Stimulated activated CD4-positive, alpha-beta T cell treated with anti-CD3 and anti-CD28 coated beads, Interleukin-1b, Interleukin-23, amount 100 ng/mL, for 1 hour (primary cell): ENCODE data around the gene RCOR1.
"Not testable (repeated sequence)": the region's sequence is repeated elsewhere in the genome, so short reads cannot be mapped to it uniquely, and the experiment has no call there.

Experiments used
- DNase-seq, 2 donors: peaks; one replicate each; pipeline ENCODE4 v3.0.0-alpha.2; 2020; ENCODE audit warnings: low read depth in 2 of 2

The RCOR1 gene

DNA sequence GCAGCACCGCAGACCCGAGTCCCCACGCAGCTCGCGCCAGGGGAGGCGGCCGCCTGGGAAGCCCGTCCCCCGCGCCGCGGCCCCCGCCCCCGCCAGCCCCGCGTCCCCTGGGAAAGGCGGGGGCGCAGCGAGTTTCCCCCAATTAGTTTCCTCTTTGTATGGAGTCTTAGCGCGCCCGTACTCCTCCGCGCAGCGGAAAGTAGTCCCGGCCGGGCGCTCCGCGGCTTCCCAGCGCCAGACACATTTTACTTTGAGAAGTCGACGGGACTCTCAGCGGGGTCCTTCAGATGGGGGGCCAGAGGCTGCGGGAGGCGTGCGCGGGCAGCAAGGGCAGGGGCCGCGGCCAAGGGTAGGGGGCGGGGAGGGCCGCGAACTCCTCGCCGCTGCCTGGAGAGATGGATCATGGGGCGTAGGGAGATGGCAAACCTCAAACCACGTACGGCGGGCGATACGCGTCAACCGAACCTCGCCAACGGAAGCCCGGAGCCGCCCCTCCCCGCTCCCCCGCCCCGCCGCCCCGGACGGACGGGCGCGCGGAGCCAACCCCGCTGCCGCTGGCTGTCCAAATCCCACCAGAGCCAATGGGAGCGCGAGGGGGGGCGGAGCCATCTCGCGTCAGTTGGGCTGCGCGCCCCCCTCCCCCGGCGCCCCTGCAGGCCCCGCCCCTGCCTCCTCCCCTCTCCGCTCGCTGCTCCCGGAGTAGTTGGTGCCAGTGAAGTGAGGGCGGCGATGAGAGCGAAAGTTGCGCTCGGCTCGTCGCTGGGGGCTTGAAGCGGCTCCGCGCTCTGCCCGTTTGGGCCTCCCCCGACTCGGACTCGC, at the start of gene RCOR1:
Gene RCOR1, plus strand, starts transcription at position 706 of the 819 bp plus-strand sequence. CDS start 238 bp downstream, outside the sequence.
- DNase-seq = peak; percentile 96 to 97

DNA sequence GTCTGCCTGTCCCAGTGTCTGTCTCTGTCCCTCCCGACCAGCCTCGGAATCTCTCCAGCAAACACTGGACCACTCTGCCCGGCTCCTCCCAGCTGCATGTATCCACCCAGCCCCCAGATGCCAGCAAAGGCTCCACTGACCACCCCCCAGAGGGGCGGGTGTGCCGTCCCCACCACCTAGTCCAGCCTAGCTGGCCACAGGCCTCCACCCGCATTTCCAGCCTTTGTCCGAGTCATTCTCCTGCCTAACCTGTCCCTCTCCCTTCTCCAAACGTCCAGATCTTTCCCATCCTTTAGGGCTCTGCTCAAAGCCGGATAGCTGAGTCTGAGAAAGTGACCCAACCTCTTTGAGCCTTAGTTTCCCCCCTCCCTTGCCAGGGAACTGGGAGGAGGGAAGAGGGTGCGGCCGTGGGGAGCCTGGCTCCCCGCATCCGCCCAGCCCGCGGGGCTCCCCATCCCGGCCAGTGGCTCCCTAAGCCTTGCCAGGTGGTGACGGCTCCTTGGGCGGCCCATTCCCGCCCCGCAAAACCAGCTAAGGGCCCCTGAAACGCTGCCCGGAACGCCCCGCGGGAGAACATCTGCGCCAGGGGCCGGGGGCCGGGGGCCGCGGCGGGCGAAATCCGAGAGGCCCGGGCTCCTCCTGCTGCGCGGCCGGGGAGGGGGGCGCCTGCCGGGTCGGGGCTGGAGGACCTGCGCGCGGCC, 48.3 kb upstream of the RCOR1 start:
- no peak for DNase-seq

DNA sequence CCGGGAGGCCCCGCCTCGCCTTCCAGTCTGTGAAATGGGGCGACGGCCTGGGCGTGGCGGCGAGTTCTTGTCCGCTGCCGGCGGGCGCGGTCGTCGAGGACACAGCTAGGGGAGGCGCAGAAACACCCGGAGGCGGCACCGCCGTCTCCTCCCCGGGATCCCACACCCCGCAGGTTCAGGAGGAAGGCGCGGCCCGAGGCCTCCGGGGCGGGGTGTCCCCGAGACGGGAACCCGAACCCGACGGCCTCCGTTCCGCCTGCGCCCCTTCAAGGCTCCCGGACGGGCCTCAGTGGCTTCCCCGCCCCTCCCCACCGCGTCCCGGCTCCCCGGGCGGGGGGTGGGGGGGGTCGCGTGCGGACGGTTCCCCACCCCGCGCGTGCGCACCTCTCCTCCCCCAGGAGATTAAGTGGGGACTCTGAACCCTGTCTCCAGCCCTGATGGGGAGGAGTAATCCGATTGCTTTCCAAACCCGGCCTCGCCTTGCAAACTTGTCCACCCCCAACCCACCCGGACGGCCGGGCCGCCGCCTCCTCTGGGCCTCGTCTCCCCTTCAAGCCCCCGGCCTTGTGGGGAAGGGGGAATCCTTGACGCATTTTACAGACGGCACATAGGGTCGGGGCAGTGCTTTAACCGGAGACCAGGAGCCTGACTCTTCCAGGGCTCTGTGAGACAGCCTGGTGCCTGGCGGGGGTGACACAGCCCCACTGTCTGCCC, 47.5 kb upstream of the RCOR1 start:
- DNase-seq = no peak

DNA sequence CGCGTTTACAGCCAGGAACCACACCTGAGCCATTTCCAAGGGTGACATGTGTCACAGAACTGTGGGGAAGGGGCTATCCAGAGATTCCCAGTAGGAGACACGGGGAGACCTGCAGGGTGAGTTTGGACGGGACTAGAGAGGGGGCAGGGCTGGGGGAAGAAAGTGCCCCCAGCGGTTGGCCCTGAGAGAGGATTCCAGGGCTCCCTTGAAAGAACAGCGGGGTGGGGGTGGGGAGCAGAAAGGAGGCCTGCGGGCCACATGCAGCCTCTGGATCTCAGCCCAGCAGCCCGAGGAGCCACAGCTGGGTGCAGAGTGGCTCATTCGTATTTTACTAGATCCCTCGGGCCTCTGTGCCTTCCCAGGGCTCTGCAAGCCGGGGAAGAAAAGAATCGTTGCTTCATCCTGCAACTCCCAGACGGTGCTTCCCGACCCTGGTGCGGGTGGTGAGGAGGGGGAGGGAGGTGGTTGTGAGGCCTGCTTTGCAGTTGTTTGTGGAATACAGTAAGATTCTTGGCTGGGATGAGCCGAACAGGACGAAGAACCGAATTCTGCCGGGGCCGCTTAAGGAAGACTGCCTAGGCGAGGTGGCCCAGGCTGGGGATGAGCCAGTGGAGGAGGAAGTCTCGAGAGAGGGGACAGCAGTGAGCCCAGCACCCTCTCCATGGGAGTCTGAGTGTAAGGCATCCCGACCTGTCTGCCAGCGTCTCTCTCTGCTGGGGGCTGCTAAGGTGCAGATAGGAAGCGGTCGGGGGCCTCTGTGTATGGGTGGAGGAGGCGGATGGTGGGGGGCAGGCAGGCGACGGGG, 46.8 kb upstream of the RCOR1 start:
- DNase-seq = no peak

DNA sequence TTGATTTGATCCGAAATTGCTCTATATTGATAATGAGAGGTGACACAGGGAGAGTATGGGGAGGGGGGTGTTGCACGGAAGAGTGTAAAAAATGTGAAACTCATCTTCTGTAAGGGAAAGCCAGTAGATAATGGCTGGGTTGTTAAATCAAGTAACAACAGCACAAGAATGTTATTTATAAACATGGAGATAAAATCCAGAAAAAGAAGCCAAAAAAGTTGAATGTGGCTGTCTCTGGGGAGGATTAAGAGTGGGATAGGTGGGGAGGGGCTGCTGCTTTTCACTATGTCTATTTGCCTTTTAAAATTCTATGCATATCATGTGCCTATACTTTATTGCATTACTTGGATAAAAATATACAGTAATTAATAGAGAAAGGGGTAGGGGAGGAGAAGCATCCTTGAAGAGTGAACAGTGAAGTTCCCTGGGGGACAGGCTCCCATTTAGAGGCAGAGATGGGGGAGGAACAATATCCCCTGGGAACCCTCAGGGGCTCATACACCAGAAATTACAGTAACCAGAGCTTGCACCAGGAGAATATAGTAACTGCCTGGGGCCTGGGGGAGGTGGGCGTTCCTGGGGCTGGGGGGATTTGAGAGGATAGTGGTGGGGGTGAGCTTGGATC, 43.7 kb upstream of the RCOR1 start:
- DNase-seq = no peak

DNA sequence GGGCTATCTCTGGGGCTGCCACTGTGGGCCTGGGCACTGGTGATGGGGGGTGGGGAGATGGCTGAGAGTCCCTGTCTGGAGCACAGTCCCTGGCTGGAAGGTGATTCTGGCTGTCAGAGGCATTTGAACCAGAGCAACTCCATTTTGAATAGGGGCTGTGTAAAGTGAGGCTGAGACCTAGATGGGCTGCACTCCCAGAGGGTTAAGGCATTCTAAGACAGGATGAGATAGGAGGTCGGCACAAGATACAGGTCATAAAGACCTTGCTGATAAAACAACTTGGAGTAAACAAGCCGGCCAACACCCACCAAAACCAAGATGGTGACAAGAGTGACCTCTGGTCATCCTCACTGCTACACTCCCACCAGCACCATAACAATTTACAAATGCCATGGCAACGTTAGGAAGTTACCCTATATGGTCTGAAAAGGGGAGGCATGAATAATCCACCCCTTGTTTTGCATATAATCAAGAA, 41.5 kb upstream of the RCOR1 start:
- DNase-seq = not testable (repeated sequence)

DNA sequence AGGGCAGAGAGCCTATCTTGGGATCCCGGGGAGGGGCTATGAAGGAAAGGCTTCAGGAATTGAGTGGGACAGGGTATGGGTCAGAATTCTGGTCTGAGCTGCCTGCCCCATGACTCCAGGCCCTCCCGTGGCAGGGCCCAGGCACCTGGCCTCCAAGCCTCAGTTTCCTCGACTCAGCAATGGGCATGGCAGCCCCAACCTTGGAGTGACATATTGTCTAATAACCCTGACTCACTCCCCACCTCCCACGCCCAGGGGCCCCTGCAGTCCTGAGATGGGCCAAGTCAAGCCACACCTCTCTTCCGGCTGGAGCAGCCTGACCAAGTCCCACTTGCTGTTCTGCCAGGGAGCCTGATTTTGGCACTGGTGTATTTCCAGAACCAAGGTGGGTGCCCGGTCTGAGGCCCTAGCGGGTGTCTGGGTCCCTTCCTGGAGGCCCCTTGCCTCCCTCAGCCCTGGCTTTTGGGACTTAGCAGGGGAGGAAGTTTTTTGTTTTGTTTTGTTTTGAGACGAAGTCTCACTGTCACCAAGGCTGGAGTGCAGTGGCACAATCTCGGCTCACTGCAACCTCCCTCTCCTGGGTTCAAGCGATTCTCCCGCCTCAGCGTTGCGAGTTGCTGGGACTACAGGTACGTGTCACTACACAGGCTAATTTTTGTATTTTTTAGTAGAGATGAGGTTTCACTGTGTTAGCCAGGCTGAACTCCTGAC, 40.3 kb upstream of the RCOR1 start:
- DNase-seq = no peak

DNA sequence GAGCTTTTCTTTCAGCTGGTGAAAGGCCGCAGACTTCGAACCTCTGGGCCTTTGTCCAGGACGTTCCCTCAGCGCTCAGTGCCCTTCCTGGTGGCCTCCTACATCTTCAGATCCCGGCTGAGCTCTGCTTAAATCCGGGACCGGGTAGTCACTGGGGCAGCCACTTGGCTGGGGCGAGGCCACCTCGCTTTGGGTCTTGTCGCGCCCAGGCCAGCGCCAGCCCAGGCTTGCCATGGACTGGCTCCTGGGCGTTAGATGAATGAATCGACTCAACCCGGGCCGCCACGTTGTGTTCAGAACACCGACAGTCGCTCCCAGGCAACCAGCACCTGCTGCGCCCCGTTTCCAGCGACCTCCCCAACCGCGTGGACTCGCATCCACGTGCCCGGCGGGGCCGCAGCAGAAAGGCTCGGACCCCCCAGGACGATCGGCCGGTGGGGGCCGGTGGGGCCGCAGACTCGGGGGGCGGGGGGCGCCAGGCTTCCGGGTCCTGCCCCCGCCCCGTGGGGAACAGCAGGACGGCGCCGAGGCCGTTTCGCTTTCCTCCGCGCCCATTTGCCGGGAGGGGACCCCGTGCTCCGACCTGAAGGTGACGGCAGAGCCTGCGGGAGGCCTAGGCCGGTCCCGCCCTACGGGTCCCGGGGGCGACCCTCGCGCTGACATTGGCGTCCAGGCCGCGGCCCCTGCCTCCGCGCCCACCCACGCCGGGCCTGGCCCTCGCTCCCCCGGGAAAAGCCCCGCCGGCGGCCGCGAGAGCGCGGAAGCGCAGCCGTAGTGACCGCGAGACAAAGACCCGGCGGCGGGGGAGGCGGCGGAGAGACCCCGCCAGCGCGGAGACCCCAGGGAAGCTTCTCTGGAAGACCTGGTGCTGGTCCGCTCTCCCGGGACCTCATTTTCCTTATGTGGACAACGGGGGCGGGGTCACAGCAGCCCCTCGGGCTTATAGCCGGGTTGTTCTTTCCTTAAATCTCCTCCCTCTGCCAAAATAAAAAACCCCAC, 37.3 kb upstream of the RCOR1 start:
- DNase-seq = peak in 1 of 2 donors; percentile 29

DNA sequence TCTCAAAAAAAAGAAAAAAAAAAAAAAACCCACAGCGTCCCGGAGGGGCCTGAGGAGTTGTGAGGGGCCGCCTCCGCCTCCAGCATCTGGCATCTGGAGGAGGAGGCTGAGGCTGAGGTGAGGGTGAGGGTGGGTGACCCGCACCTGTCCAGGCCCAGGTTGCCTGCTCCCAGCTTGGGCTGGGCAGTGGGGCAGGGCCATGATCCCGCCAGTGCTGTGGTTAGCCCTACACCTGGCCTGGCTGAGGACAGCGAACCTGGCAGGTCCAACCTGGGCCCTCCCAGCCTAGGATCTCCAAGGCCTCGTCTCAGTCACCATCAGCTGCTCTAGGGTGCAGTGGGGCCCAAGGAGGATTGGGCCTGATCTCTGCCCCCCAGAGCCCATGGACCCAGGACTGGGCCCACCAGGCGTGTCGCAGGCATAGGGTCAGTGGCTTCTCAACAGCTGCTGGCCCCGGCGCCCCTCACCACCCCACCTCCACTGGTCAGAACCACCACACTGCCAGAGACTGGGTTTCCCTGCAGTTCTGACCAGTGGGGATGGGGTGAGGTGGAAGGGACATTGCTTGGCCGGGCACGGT, 36.3 kb upstream of the RCOR1 start:
- no peak for DNase-seq

DNA sequence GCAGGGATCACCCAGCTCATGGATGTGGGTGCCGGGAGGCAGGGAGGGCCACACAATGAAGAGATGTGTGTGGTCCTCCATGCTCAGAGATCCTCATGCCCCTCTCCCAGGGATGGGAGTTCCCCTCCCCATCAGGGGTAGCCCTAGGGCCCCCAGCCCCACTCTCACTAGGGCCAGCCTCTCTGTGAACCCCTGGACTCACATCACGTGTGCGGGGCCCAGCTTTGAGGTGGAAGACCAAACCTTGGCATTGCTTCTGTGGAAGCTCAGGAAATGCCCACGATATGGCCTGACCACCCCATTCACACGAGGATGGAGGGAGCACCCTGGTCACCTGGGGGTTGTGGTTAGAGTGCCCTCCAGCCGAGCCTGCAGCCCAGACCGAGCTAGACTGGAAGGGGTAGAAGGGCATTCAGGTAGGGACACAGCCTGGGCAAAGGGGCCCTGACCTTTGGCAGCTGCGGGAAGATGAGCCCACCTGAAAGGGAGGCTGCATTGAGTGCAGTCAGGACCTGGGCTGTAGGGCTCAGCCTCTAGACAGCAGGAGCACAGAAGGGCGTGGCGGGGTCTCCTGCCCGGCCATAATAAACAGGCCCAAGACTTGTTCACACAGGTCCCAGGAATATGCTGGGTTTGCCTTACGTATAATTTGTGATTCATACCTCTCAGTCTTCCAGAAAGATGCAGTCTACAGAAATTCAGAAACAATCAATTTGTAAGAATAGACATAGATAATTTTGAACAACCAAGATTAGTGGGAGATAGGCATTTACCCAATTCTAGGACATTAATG, 34.8 kb upstream of the RCOR1 start:
- no peak for DNase-seq

DNA sequence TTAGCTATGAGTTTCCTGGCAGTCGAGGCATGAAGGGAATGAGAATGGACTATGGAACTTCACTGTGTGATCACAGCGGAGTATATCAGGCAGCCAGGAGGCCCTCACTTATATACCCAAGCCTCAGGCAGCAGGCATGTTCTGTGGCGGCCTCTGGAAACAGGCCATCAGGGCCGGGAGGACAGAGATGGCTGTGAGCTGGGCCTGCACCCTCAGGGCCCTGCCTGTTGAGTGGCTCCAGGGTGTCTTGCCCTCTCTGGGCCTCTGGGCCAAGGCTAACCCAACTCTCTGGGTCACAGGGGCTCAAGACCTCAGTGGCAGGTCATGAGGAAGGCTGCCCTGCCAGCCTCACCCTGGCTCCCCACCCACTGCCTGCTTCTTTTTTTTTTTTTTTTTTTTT, 33.9 kb upstream of the RCOR1 start:
- DNase-seq = no peak

DNA sequence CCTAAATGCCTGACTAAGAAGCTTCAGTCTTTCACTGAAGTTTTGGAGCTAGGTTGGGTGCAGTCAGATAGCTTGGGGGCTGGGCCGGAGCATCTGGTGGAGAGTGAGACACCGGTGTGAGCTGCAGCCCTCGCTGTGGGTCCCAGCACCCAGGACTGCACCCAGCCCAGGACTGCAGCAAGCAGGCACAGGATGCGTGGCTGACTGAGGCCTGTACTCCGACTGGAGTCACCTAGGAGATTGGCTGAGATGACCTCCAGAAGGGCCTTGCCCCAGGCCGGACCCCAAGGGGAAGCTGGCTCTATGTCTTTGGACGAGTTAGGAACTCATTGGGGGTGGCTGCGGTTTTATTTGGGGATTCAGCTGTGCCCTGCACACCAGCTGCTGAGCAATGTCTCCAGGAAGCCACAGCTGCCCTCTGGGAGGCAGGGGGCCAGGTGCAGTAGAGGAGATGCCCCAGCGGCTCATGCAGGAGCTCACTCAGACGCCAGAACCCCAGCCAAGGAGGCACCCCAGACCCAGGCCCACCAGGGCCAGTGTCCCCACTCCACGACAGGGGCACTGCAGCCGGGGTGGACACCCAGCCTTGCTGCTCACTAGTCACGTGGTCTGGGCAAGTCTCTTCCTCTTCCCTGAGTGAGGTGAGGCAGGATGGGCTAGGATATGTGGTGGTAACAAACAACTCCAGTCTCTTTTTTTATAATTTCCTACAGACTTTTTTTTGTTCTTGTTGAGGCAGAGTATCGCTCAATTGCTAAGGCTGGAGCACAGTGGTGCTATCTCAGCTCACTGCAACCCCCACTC, 31.8 kb upstream of the RCOR1 start:
- no peak for DNase-seq

DNA sequence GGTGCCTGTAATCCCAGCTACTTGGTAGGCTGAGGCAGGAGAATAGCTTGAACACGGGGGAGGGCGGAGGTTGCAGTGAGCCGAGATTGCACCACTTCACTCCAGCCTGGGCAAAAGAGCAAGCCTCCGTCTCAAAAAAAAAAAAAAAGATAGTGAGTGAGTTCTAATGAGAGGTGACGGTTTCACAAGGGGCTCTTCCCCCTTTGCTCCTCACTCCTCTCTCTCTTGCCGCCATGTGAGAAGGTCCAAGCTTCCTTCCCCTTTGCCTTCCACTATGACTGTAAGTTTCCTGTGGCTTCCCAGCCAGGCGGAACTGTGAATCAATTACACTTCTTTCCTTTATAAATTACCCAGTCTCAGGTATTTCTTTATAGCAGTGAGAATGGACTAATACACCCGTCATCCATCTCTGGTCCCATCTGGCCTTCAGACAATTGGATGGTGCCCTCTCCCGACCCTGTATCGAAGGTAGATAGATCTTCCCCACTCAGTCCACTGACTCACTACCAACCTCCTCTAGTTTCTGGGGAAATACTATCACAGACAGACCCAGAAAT, 27.0 kb upstream of the RCOR1 start:
- no peak for DNase-seq

DNA sequence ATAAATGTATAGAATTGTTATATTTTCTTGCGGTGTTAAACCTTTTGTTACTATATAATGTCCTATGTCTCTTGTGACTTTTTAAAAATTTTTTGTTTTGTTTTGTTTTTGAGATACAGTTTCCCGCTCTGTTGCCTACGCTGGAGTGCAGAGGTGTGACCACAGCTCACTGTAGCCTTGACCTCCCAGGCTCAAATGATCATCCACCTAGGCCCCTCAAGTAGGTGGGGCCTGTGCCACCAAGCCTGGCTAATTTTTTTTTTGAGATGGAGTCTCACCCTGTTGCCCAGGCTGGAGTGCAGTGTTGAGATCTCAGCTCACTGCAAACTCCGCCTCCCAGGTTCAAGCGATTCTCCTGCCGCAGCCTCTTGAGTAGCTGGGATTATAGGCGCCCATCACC, 26.5 kb upstream of the RCOR1 start:
- DNase-seq = no peak

DNA sequence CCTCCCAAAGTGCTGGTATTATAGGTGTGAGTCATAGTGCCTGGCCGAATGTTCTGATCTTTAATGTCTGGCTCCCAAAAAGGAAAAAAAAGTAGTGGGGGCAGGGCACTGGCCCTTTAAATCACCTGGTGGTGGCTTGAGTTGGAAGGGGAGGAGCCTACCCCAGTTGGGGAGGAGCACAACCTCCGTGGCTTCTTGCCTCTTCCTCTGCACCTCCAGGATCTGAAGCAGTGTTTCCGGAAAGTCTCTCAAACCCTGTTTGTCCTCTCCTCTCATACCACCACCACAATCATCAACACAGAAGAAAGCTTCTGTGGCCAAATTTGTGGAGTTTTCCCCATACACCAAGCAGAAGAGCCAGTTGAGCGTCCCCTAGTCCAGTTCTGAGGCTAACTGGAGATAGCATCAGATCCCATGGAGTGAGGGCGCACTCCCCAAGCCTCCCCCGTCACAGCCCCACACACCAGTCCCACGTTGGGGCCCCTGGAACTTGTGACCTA, 24.3 kb upstream of the RCOR1 start:
- DNase-seq = no peak

DNA sequence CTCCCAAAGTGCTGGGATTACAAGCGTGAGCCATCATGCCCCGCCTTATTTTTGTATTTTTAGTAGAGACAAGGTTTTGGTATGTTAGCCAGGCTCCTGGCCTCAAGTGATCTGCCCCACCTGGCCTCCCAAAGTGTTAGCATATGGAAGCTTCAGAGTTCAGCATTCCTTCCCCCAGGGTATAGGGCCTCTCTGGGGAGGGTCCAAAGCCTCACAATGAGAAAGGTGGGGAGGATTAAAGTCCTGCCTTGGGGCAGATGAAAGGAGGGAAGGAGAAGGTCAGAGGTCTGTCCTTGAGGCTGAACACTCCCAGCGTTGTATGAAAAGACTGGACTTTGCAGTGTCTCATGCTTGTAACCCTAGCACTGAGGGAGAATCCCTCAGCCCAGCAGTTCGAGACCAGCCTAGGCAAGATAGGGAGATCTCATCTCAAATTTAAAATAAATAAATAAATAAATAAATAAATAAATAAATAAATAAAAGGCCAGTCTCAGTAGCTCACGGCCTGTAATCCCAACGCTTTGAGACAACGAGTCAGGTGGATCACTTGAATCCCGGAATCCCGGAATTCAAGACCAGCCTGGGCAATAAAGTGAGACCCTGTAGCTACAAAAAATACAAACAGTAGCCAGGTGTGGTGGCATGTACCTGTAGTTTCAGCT, 22.0 kb upstream of the RCOR1 start:
- DNase-seq = no peak
